Activated T-cell treated with anti-CD3 and anti-CD28 coated beads, Interleukin-2, amount 50 U/mL, for 72 hours (primary cell): ENCODE results near the gene CNKSR3. TPM values are rescaled to one million over a fixed set of nuclear protein-coding genes. Genes with fewer than 3 reads are reported as not detected.
A peak's percentile ranks its signal among the peaks of the same experiment; 100 is the strongest.
"Not testable (repeated sequence)": the region's sequence is repeated elsewhere in the genome, so short reads cannot be mapped to it uniquely, and the experiment has no call there.

Experiments used
- ATAC-seq, 2 donors: fragments of 150-1000 bp; cut with Tn5 transposase; replicated peaks in 1 of 2; 2 replicates each; pipeline ENCODE4 v1.10.0; 2021; ENCODE audit warnings: moderate library complexity in 2 of 2, mild to moderate bottlenecking in 1 of 2
- DNase-seq, 2 donors: peaks; one replicate each; pipeline ENCODE4 v3.0.0; 2021 to 2022; ENCODE audit warnings: mixed read lengths in 1 of 2
- H3K27ac Mint-ChIP-seq: one replicate; pipeline ENCODE4 v1.8.0; 2022; ENCODE audit warnings: mild to moderate bottlenecking, moderate library complexity, mixed read lengths
- H3K27me3 Mint-ChIP-seq: one replicate; pipeline ENCODE4 v1.8.0; 2022; ENCODE audit warnings: low read depth, mixed read lengths
- H3K36me3 Mint-ChIP-seq, 2 donors: one replicate each; pipeline ENCODE4 v1.8.0; 2022; ENCODE audit warnings: mixed read lengths in 2 of 2, mild to moderate bottlenecking in 1 of 2; ENCODE audit not compliant: insufficient read depth in 2 of 2
- H3K4me1 Mint-ChIP-seq: one replicate; pipeline ENCODE4 v1.8.0; 2022; ENCODE audit warnings: low read depth, mixed read lengths
- H3K4me3 Mint-ChIP-seq, 2 donors: one replicate each; pipeline ENCODE4 v1.8.0; 2022; ENCODE audit warnings: mild to moderate bottlenecking in 2 of 2, mixed read lengths in 2 of 2, moderate library complexity in 2 of 2
- H3K9me3 Mint-ChIP-seq, 2 donors: one replicate each; pipeline ENCODE4 v1.8.0; 2022; ENCODE audit warnings: mixed read lengths in 2 of 2
- total RNA-seq, 2 donors: library from RNA; stranded (reverse); gene quantifications; one replicate each; pipeline ENCODE4 v1.2.3, GENCODE V29; 2022

CNKSR3 gene
- total RNA-seq, result under 1 TPM; 0.07 to 0.12 TPM

GRCh38 chr6:154510144-154510905 lies at the start of gene CNKSR3:
Gene CNKSR3 (minus strand): TSS chr6:154510685. CDS start chr6:154510114, 571 bp downstream.
- Mint-ChIP-seq H3K27me3 (peaks cover 61% of the 10 kb centered on the region), H3K27ac (no peak within 1 kb of the TSS), H3K9me3 (no peaks in the 10 kb centered on the region), H3K4me3 (peak within 1 kb of the TSS; percentile 80 to 81), H3K4me1 (peaks cover 10% of the 10 kb centered on the region), H3K36me3 (no peaks in the 10 kb centered on the region)
- ATAC-seq (peak; percentile 73 to 80), DNase-seq (peak; percentile 30 to 45)

GRCh38 chr6:154558984-154559383 lies 48.5 kb upstream of the CNKSR3 start:
- DNase-seq, result no peak
- Mint-ChIP-seq H3K27ac (no peak overlapping the region), H3K36me3 (no peaks in the 10 kb centered on the region), H3K27me3 (peaks cover 25% of the 10 kb centered on the region), H3K9me3 (no peaks in the 10 kb centered on the region), H3K4me1 (no peaks in the 10 kb centered on the region), H3K4me3 (no peak overlapping the region)
- no peak for ATAC-seq

GRCh38 chr6:154558513-154558912 lies 48.0 kb upstream of the CNKSR3 start:
- H3K27ac Mint-ChIP-seq, result no peak overlapping the region
- no peak for ATAC-seq
- no peak for DNase-seq
- no peaks in the 10 kb centered on the region for H3K9me3 Mint-ChIP-seq
- peaks cover 25% of the 10 kb centered on the region for H3K27me3 Mint-ChIP-seq
- H3K36me3 Mint-ChIP-seq, result no peaks in the 10 kb centered on the region
- H3K4me1 Mint-ChIP-seq, result no peaks in the 10 kb centered on the region
- no peak overlapping the region for H3K4me3 Mint-ChIP-seq

- ATAC-seq (no peak), DNase-seq (no peak)
- Mint-ChIP-seq H3K9me3 (no peaks in the 10 kb centered on the region), H3K27me3 (peaks cover 13% of the 10 kb centered on the region), H3K4me1 (no peaks in the 10 kb centered on the region), H3K27ac (no peak overlapping the region), H3K36me3 (no peaks in the 10 kb centered on the region), H3K4me3 (no peak overlapping the region)
These were observed 44.7 kb upstream of the CNKSR3 start for GRCh38 chr6:154555073-154555677.

DNA sequence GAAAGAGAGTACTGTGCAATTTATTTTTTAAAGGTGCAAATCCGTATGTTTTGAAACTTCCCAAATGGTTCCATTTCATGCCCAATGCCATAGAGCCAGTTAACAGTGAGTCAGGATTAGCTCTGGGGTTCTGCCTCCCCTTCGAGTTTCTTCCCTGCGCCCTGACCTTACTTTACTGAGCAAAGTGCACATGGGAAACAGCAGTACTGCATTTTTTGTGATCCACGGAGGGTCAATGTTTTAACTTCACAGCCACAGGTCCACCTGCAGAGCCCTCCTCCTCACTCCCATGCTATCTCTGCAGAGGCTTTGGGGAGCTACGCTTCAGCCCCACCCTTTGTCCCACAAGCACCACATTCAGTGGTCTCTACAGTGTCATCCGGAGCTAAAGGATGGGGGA lies 44.0 kb upstream of the CNKSR3 start:
- H3K27me3 Mint-ChIP-seq, result peaks cover 8% of the 10 kb centered on the region
- no peaks in the 10 kb centered on the region for H3K9me3 Mint-ChIP-seq
- H3K4me3 Mint-ChIP-seq, result no peak overlapping the region
- no peaks in the 10 kb centered on the region for H3K4me1 Mint-ChIP-seq
- ATAC-seq, result no peak
- no peak for DNase-seq
- H3K27ac Mint-ChIP-seq, result no peak overlapping the region
- no peaks in the 10 kb centered on the region for H3K36me3 Mint-ChIP-seq

DNA sequence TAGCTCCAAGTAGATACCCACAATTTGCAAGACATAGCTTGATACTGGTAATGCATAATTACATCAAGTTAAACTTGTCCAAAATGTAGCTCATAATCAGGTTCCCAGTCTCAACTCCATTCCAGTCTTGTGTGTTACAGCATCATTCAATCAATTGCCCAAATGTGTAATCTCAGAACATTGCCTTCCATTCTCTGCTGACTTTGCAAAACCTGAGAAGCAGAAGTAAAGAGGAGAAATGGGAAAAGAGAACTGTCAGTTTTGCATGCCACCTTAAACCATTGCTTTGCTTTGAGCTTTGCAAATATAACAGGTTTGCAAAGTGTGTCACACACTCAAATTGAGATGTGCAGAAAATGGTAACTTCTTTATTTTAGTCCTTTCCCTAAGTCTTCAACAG lies 40.3 kb upstream of the CNKSR3 start:
- Mint-ChIP-seq H3K27me3 (no peaks in the 10 kb centered on the region), H3K4me1 (no peaks in the 10 kb centered on the region), H3K27ac (no peak overlapping the region), H3K4me3 (no peak overlapping the region), H3K9me3 (no peaks in the 10 kb centered on the region), H3K36me3 (no peaks in the 10 kb centered on the region)
- DNase-seq (no peak), ATAC-seq (no peak)

GRCh38 chr6:154549179-154549578 lies 38.7 kb upstream of the CNKSR3 start:
- no peak overlapping the region for H3K27ac Mint-ChIP-seq
- no peak for ATAC-seq

DNA sequence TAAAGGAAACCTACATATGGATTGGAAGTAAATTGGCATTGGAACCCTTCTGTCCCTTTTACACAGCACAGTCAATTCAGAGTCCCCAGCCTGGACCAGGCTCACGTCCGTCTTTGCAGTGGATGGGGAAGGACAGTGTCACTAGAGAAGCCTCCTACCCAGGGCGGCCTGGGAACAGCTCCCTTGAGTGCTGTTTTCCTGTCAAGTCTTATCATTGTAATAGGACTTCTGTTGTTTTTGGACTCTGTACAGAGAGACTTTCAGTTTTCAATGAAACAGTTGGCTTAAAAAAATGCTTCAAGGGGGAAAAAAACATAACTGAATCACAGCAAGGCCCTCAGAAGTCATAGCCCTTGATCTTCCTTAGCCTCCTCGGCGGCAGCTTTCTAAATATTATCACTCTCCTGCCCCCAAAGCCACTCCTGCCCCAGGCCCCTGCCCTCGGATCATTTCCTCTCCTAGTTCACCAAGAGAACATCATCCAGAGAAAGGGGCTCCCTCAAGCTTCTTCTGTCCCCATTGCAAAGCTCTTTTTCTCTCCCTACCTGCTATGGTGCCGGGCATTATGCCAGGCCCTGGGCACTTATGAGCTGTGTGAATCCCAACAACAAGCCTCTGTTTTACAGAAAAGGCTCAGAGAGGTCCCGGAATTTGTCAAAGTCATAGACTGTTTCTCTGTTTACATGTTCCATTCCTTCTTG lies 37.8 kb upstream of the CNKSR3 start:
- Mint-ChIP-seq H3K27me3 (no peaks in the 10 kb centered on the region), H3K27ac (no peak overlapping the region), H3K4me1 (no peaks in the 10 kb centered on the region), H3K4me3 (no peak overlapping the region), H3K36me3 (no peaks in the 10 kb centered on the region), H3K9me3 (no peaks in the 10 kb centered on the region)
- ATAC-seq (no peak), DNase-seq (no peak)

More at GRCh38 chr6:154549179-154549578, 38.7 kb upstream of the CNKSR3 start:
- no peaks in the 10 kb centered on the region for H3K9me3 Mint-ChIP-seq
- no peaks in the 10 kb centered on the region for H3K4me1 Mint-ChIP-seq
- H3K4me3 Mint-ChIP-seq, result no peak overlapping the region
- no peak for DNase-seq
- no peaks in the 10 kb centered on the region for H3K36me3 Mint-ChIP-seq
- no peaks in the 10 kb centered on the region for H3K27me3 Mint-ChIP-seq

DNA sequence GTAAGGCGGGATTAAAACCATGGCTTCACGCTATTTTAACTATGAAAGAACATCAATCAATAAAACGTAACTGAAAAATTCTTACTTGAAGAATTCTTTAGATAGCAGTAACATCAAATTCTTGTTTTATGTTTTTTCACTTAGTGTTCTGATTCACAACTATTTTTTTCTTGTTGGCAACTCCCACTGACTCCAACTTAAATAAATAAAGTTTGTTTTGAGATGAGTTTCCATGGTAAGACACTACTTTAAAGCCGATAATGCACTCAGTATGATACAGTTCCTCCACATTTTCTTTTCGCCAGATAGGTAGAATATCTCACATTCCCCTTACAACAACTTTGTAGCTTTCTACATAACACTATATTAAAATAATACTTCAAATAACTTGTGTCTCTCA lies 33.1 kb upstream of the CNKSR3 start:
- Mint-ChIP-seq H3K27ac (no peak overlapping the region), H3K4me1 (no peaks in the 10 kb centered on the region), H3K9me3 (no peaks in the 10 kb centered on the region), H3K4me3 (no peak overlapping the region), H3K27me3 (no peaks in the 10 kb centered on the region), H3K36me3 (no peaks in the 10 kb centered on the region)
- ATAC-seq (no peak), DNase-seq (no peak)

GRCh38 chr6:154542747-154543146 lies 32.3 kb upstream of the CNKSR3 start:
- DNase-seq, result no peak
- Mint-ChIP-seq H3K27ac (no peak overlapping the region), H3K36me3 (no peaks in the 10 kb centered on the region), H3K9me3 (no peaks in the 10 kb centered on the region), H3K27me3 (no peaks in the 10 kb centered on the region), H3K4me3 (no peak overlapping the region), H3K4me1 (no peaks in the 10 kb centered on the region)
- ATAC-seq, result no peak

- H3K9me3 Mint-ChIP-seq, H3K27me3 Mint-ChIP-seq, ATAC-seq: not testable (repeated sequence)
These were observed 31.4 kb upstream of the CNKSR3 start for GRCh38 chr6:154541837-154542236.

DNA sequence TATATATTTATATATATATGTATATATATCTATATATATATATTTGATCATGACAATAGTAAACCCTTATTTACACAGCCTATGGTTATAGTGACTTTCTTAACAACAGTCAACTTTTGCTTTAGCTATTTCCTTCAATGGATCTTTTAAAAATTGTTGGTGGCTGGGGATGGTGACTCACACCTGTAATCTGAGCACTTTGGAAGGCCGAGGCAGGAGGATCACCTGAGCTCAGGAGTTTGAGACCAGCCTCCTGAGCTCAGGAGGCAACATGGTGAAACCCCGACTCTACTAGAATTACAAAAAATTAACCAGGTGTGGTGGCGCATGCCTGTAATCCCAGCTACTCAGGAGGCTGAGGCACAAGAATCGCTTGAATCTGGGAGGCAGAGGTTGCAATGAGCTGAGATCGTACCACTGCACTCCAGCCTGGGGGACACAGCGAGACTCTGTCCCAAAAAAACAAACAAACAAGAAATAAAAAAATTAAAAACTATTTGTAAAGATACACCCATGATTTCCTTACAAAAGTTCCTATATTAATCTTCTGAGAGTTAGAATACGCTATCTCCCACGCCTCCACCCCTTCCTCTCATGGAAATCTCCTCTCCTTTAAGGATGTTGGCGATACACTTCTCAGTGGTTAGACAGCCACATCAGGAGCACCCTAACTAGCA lies 29.2 kb upstream of the CNKSR3 start:
- DNase-seq, result no peak
- no peak overlapping the region for H3K4me3 Mint-ChIP-seq
- H3K27me3 Mint-ChIP-seq, result no peaks in the 10 kb centered on the region
- no peaks in the 10 kb centered on the region for H3K9me3 Mint-ChIP-seq
- ATAC-seq, result no peak
- H3K27ac Mint-ChIP-seq, result no peak overlapping the region
- H3K36me3 Mint-ChIP-seq, result no peaks in the 10 kb centered on the region
- H3K4me1 Mint-ChIP-seq, result no peaks in the 10 kb centered on the region

More at GRCh38 chr6:154541837-154542236, 31.4 kb upstream of the CNKSR3 start:
- not testable (repeated sequence) for H3K36me3 Mint-ChIP-seq, DNase-seq, H3K4me3 Mint-ChIP-seq, H3K4me1 Mint-ChIP-seq, H3K27ac Mint-ChIP-seq

GRCh38 chr6:154538640-154539191 lies 28.2 kb upstream of the CNKSR3 start:
- no peak overlapping the region for H3K4me3 Mint-ChIP-seq
- DNase-seq (no peak), ATAC-seq (no peak)
- no peaks in the 10 kb centered on the region for H3K36me3 Mint-ChIP-seq
- no peaks in the 10 kb centered on the region for H3K27me3 Mint-ChIP-seq
- no peaks in the 10 kb centered on the region for H3K4me1 Mint-ChIP-seq
- H3K27ac Mint-ChIP-seq, result no peak overlapping the region
- no peaks in the 10 kb centered on the region for H3K9me3 Mint-ChIP-seq
